ENCODE data around the gene NUAK2.

Gene NUAK2

DNA sequence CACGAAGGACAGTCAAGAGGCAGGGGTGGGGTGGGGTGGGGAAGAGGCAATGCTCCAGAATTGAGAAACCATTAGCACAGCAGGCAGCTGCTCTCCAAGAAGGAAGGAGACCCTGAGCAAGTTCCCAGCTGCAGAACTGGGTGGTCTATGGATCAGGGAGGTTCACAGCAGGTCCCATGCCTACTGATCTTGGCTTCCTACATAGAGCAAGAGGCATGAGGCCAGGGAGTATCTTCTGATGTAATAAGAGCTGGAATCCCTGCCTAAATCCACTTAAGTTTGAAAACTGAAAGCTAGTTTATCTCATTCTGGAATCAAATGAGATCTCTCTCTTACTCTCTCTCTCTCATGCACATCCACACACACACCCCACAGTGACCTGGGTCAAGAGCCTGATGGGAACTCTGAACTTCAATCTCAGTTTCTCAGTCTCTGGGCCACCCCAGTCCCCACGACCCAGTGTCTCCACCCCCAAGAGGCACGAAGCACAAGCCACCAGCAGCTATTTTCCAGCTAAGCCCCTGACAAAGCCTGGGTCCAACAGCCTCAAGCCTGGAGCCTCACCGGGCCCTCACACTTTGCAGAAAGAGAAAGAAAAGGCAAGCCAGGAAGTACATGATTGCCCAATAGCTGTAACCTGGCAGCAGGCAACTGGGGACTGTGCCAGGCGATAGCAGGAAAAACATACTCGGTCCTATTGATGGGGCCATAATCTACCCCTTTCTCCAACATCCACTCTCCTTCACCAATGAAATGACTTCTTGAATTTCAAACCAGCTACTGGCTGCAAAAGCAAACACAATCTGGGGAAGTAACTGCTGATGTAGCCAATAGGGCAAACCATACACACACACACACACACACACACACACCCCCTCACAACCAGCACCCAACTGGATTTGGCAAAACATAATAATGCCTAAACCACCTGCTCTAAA is 2.2 kb downstream of the NUAK2 start:
- no peak for DNase-seq (ENCODE audit: low read depth in 2 of 2, low spot score in 1 of 2)

- no peak for DNase-seq (ENCODE audit: low read depth in 2 of 2, low spot score in 1 of 2)
These were observed 3.1 kb downstream of the NUAK2 start for GRCh38 chr1:205318231-205318991.

GRCh38 chr1:205317311-205317917 is 4.1 kb downstream of the NUAK2 start:
- no peak for DNase-seq (ENCODE audit: low read depth in 2 of 2, low spot score in 1 of 2)

DNA sequence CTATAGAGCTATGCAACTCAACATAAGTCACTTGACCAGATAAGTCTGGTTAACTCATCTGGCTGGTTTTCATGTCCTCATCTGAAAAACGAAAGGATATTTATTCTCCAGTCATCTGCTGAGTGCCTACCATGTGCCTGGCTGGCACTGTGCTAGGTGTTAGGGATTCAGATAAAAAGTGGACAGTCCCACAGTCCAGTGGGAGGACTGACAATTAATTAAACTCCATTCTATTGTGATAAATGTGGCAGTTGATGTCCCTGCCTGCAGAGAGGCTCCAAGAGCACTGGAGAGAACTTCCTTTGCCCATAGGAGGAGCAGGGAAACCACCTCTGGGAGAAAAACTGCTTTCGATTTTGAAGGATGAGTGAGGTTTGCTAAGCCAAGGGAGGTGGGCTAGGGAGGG is 5.4 kb downstream of the NUAK2 start:
- no peak for DNase-seq (ENCODE audit: low read depth in 2 of 2, low spot score in 1 of 2)

- no peak for DNase-seq (ENCODE audit: low read depth in 2 of 2, low spot score in 1 of 2)
These were observed 6.4 kb downstream of the NUAK2 start for GRCh38 chr1:205315008-205315618.

DNA sequence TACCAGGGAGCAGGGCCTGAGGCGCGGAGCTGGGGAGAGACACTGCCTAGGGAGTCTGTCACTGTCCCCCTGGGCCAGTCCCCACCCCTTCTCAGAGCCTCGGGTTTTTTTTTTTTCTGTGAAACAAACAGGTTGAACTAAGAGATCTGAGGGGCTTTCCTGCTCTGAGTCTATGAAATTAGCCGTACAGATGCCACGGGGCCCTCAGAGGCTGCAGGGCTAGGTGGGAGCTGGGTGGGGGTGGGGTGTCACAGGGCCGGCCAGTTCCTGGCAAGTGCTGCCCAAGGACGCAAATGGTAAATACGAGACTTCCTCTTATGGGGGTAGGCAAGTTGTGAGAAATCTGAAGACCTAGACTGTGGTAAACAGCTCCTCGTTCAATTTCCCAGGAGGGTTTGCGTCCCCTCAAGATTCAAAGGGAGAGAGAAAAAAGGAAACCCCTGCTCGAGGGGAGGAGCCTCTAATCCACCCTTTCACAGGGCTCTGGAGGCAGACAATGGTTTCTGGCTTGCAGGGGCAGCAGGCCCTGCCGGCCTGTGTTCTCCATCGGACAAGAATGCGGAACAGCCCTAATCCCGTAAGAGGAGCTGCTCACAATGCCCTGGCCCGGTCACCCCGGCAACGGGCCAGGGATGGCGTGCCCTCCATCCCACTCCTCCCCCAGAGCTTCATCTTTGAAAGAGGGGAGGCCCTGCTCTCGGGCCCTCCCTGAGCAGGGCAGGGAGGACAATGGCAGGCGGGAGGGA is 7.8 kb downstream of the NUAK2 start:
- no peak for DNase-seq (ENCODE audit: low read depth in 2 of 2, low spot score in 1 of 2)

DNA sequence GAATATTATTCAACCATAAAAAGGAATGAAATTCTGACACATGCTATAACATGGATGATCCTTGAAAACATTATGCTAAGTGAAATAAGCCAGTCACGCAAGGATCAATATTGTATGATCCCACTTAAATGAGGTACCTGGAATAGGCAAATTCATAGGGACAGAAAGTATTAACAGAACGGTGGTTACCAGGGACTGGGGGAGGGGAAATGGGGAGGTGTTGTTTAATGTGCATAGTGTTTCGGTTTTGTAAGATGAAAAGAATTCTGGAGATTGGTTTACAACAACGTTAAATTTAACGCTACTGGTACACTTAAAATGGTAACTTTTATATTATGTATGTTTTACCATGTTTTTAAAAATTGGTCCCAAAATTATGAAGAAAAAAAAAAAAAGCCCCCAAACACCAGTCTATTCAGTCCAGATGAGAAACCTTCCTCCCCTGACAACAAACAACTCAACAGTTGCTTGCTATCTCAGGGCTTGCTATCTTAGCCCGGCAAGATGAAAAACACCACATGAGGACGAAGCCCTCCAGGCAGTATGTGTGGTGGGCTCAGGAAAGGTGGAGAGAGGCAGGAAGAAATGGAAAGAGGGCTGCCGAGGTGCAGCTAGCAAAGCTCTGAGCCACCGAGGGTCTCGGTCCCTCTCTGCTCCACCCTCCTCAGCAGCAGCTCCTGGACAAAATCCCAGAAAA is 8.5 kb downstream of the NUAK2 start:
- no peak for DNase-seq (ENCODE audit: low read depth in 2 of 2, low spot score in 1 of 2)

- no peak for DNase-seq (ENCODE audit: low read depth in 2 of 2, low spot score in 1 of 2)
These were observed 10.4 kb downstream of the NUAK2 start for GRCh38 chr1:205310976-205311704.

DNA sequence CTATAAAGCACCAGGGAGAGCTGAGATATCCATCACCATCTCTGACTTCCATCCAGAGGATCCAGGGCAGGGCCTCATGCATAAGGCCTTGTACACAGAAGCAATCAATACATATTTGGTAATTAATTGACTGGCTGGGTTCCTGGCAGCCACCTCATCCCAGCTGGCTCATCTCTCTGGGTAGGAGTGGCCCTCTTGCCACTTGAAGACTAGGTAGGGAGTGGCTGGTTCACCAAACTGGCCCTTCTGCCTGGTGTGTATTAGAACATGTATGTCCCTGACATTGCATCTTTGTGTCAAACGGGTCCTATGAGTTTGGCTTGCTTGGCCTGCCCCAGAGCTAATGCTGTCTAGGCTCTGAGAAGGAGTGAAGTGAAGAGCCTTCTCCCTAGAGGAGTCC is 11.8 kb downstream of the NUAK2 start:
- no peak for DNase-seq (ENCODE audit: low read depth in 2 of 2, low spot score in 1 of 2)

GRCh38 chr1:205306929-205307566 is 14.5 kb downstream of the NUAK2 start:
- DNase-seq (ENCODE audit: low read depth in 2 of 2, low spot score in 1 of 2): no peak

GRCh38 chr1:205304695-205305070 is 16.9 kb downstream of the NUAK2 start:
- DNase-seq (ENCODE audit: low read depth in 2 of 2, low spot score in 1 of 2): no peak

- no peak for DNase-seq (ENCODE audit: low read depth in 2 of 2, low spot score in 1 of 2)
These were observed 17.4 kb downstream of the NUAK2 start for GRCh38 chr1:205304046-205304694.

- DNase-seq (ENCODE audit: low read depth in 2 of 2, low spot score in 1 of 2): no peak
These were observed 18.2 kb downstream of the NUAK2 start for GRCh38 chr1:205303247-205303888.

DNA sequence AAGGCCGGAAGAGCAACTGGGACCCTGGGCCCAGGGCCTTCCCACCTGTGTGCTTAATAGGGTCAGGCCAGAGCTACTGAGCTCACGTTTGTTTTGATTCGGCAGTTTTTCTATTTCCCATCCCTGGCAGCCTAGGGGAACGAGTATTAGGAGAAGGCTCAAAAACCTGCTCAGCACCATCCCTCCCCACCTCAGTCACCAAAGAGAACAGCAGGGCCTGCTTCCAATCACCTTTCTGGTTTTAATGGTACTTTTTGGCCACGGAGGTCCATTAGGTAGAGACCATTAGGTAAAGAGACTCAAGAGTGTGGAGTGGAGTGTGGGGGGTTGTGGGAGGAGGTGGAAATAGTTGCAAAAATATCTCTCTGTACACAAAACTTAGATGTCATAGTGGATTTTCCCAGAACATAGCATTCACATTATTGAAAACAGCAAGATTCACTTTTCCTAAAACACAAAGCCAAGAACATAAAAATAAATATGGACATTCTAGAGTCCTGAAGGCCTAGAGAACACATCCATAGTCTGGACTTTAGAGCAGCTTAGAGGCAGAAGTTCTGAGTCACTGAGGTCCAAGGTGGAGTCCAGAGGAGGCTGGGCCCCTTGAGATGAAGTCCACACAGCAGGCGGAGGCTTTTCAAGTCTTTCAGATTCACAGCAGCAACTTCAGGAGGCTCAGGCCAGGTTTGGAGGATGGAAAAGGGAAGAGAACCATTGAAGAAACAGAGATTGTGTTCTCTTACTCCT is 19.5 kb downstream of the NUAK2 start:
- DNase-seq (ENCODE audit: low read depth in 2 of 2, low spot score in 1 of 2): no peak

GRCh38 chr1:205301205-205301821 is 20.2 kb downstream of the NUAK2 start:
- DNase-seq (ENCODE audit: low read depth in 2 of 2, low spot score in 1 of 2): no peak

DNA sequence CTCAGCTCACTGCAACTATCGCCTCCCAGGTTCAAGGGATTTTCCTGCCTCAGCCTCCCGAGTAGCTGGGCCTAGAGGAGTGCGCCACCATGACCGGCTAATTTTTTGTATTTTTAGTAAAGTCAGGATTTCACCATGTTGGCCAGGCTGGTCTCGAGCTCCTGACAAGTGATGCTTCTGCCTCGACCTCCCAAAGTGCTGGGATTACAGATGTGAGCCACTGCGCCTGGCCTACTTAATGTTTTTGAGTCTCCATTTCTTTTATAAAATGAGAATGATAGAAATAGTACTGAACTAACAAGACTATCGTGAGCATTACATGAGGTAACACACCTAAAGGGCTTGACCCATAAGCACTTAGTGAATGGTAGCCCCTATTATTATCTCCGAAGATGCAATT is 21.4 kb downstream of the NUAK2 start:
- DNase-seq (ENCODE audit: low read depth in 2 of 2, low spot score in 1 of 2): no peak
